Vagina (tissue), 2 donors: Measurements from ENCODE around the gene EPN1. TPM values are rescaled to one million over a fixed set of nuclear protein-coding genes. Genes with fewer than 3 reads are reported as not detected.

Experiments used
- DNase-seq, 2 donors: peaks; one replicate each; pipeline ENCODE4 v3.0.0-alpha.2; 2017; ENCODE audit errors: extremely low spot score in 2 of 2
- H3K27ac ChIP-seq: fragments of 200-600 bp; sonication (generic); one replicate; pipeline ENCODE4 v1.5.1; 2019
- H3K27me3 ChIP-seq: fragments of 200-600 bp; sonication (generic); one replicate; pipeline ENCODE4 v1.5.1; 2019
- H3K36me3 ChIP-seq, 2 donors: fragments of 200-600 bp; sonication (generic); one replicate each; pipeline ENCODE4 v1.5.1; 2017 to 2019
- H3K4me1 ChIP-seq: fragments of 200-600 bp; sonication (generic); one replicate; pipeline ENCODE4 v1.5.1; 2019
- H3K4me3 ChIP-seq, 2 donors: fragments of 200-600 bp; sonication (generic); 1 replicate in 1 of 2; 2 replicates in 1 of 2; pipeline ENCODE4 v1.5.1; 2016 to 2019
- H3K9me3 ChIP-seq: fragments of 200-600 bp; sonication (generic); one replicate; pipeline ENCODE4 v1.5.1; 2019
- CTCF ChIP-seq, 3 experiments: fragments of 450-650 bp in 2 of 3; fragments of 200-600 bp in 1 of 3; sonication (generic) in 1 of 3; IDR thresholded peaks; one replicate each; pipeline ENCODE4 v1.5.1; 2017 to 2019; ENCODE audit warnings: antibody characterized with exemption in 3 of 3, mild to moderate bottlenecking in 2 of 3, moderate library complexity in 2 of 3
- POLR2A ChIP-seq, 2 donors: fragments of 450-650 bp; IDR thresholded peaks; one replicate each; pipeline ENCODE4 v1.6.1; 2017; ENCODE audit warnings: antibody characterized with exemption in 2 of 2, mild to moderate bottlenecking in 2 of 2, moderate library complexity in 2 of 2
- POLR2AphosphoS5 ChIP-seq, 2 donors: sonication (generic); formaldehyde crosslinking; IDR thresholded peaks; one replicate each; pipeline ENCODE4 v1.9.0; 2017; ENCODE audit warnings: antibody characterized with exemption in 2 of 2, mild to moderate bottlenecking in 2 of 2, low read depth in 1 of 2; ENCODE audit not compliant: insufficient read depth in 1 of 2
- intact Hi-C: fragments of 100-400 bp; cut with DNase I; formaldehyde crosslinking; loops from one replicate; pipeline ENCODE4 v1.15.1; 2023
- total RNA-seq: library from RNA; depleted of rRNA; stranded (reverse); fragments of >200 nt; gene quantifications from one replicate; pipeline ENCODE4 v1.2.3, GENCODE V29; 2016

EPN1 gene
- total RNA-seq, 1 donor from 2014 or later = 43.7 TPM

GRCh38 chr19:55697698-55698097 lies 22.7 kb downstream of the EPN1 start:
- Histone ChIP-seq H3K27ac (no peak overlapping the region), H3K27me3 (no peaks in the 10 kb centered on the region), H3K4me1 (no peaks in the 10 kb centered on the region), H3K36me3 (peaks cover 0 to 40% of the 10 kb centered on the region in 2 donors), H3K4me3 (no peak overlapping the region), H3K9me3 (no peaks in the 10 kb centered on the region)
- TF ChIP-seq CTCF (IDR thresholded peaks at IDR 0.05) = no peak
- no peak for TF ChIP-seq POLR2AphosphoS5 (IDR thresholded peaks at IDR 0.05; ENCODE audit: insufficient read depth in 1 of 2, low read depth in 1 of 2)
- TF ChIP-seq POLR2A (IDR thresholded peaks at IDR 0.05) = no peak
- no peak for DNase-seq
- intact Hi-C loops = no loop called here

DNA sequence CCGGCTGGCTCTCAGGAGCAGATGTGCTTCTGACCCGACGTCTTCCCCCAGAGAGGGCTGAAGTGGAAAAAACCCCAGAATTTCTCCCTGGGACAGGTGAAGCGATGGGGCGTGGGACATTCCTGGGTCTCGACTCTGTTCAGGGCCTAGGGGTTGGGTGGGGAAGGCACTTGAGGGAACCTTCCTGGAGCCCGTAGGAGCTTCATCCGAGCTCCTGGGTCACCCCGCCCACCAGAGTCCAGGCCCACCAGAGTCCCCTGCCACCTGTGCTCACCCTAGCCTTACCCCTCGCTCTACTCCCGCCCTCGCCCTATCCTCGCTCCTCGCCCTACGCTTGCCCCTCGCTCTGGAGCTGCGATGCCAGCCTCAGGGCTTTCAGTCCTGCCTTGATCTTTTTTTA lies 23.2 kb downstream of the EPN1 start:
- TF ChIP-seq POLR2A (IDR thresholded peaks at IDR 0.05) (no peak), CTCF (IDR thresholded peaks at IDR 0.05) (no peak), POLR2AphosphoS5 (IDR thresholded peaks at IDR 0.05; ENCODE audit: insufficient read depth in 1 of 2, low read depth in 1 of 2) (no peak)
- Histone ChIP-seq H3K27ac (no peak overlapping the region), H3K4me3 (no peak overlapping the region), H3K27me3 (no peaks in the 10 kb centered on the region), H3K4me1 (no peaks in the 10 kb centered on the region), H3K9me3 (no peaks in the 10 kb centered on the region), H3K36me3 (peaks cover 0 to 35% of the 10 kb centered on the region in 2 donors)
- no peak for DNase-seq
- intact Hi-C loops = no loop called here

DNA sequence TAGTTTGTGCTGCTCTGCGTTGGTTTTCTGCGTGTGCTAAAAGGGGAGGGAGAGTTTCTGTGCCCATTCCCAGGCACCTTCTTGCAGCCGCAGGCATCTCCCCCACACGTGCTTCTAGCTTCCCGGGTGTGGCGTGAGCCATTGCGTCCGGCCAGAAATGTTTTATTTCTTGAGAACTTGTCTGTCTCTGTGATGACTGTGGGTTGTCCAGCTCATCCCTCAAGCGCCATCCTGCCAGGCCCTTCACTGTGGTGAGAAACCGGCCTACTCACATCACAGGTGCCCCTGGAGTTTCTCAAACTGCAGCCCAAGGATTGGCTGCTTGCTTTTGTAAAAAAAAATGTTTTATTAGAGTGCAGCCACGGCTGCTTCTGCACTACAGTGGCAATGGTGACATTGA lies 24.2 kb downstream of the EPN1 start:
- Histone ChIP-seq H3K27ac (no peak overlapping the region), H3K4me1 (peaks cover 3% of the 10 kb centered on the region)
- no peak for DNase-seq

GRCh38 chr19:55700813-55701212 lies 25.8 kb downstream of the EPN1 start:
- no peak for TF ChIP-seq CTCF (IDR thresholded peaks at IDR 0.05)
- TF ChIP-seq POLR2AphosphoS5 (IDR thresholded peaks at IDR 0.05; ENCODE audit: insufficient read depth in 1 of 2, low read depth in 1 of 2) = no peak
- TF ChIP-seq POLR2A (IDR thresholded peaks at IDR 0.05) = no peak
- H3K36me3 ChIP-seq = peaks cover 0 to 10% of the 10 kb centered on the region in 2 donors
- no peaks in the 10 kb centered on the region for H3K27me3 ChIP-seq
- DNase-seq = no peak
- H3K4me3 ChIP-seq = no peak overlapping the region
- no peak overlapping the region for H3K27ac ChIP-seq
- intact Hi-C loops = no loop called here
- no peaks in the 10 kb centered on the region for H3K9me3 ChIP-seq
- peaks cover 4% of the 10 kb centered on the region for H3K4me1 ChIP-seq

More for the DNA sequence above, 24.2 kb downstream of the EPN1 start:
- no peak overlapping the region for H3K4me3 ChIP-seq
- H3K27me3 ChIP-seq = no peaks in the 10 kb centered on the region
- TF ChIP-seq POLR2AphosphoS5 (IDR thresholded peaks at IDR 0.05; ENCODE audit: insufficient read depth in 1 of 2, low read depth in 1 of 2) = no peak
- no peak for TF ChIP-seq CTCF (IDR thresholded peaks at IDR 0.05)
- no peak for TF ChIP-seq POLR2A (IDR thresholded peaks at IDR 0.05)
- intact Hi-C loops = no loop called here
- no peaks in the 10 kb centered on the region for H3K9me3 ChIP-seq
- H3K36me3 ChIP-seq = peaks cover 0 to 26% of the 10 kb centered on the region in 2 donors

- H3K9me3 ChIP-seq = no peaks in the 10 kb centered on the region
These were observed 27.2 kb downstream of the EPN1 start for GRCh38 chr19:55702131-55702627.

More at GRCh38 chr19:55702131-55702627, 27.2 kb downstream of the EPN1 start:
- Histone ChIP-seq H3K27ac (no peak overlapping the region), H3K27me3 (no peaks in the 10 kb centered on the region), H3K36me3 (no peaks in the 10 kb centered on the region), H3K4me3 (no peak overlapping the region), H3K4me1 (peaks cover 4% of the 10 kb centered on the region)
- DNase-seq = no peak
- intact Hi-C loops = no loop called here
- TF ChIP-seq CTCF (IDR thresholded peaks at IDR 0.05) (no peak), POLR2AphosphoS5 (IDR thresholded peaks at IDR 0.05; ENCODE audit: insufficient read depth in 1 of 2, low read depth in 1 of 2) (no peak), POLR2A (IDR thresholded peaks at IDR 0.05) (no peak)
